ENCODE results near the gene TMEM126A.
"Not testable (repeated sequence)": the region's sequence is repeated elsewhere in the genome, so short reads cannot be mapped to it uniquely, and the experiment has no call there.

TMEM126A gene

DNA sequence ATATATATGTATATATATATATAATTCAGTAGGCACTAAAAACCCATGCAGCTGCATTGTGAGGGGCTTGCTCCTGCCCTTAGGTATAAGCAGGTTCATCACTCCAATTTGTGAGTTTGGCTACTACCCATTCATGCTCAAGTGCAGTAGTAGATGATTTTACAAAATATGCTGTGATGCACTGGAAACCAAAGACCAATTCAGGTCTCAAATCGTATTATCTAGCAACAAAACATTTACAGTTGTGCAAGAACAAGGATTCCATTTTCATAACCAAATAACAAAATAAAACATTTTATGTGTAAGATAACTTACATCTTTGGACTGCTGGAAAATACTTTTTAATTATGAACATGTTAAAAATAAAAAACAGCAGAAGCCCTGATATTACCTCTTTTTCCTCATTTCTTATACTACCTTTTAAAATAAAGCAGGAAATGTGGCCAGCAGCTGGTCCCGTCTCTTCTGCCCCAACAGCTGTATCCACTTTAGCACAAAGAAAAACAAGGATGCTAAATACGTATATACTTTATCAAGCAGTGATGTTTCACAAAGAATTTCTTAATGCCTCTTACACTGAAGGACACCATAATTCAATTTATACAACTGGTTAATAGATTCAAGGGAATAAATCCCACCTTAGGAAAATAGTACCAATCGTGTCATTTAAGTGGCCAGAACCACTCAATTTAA lies 14.4 kb downstream of the TMEM126A start:
- DNase-seq = no peak

GRCh38 chr11:85663080-85663752 lies 15.4 kb downstream of the TMEM126A start:
- peak; percentile 32 for DNase-seq

GRCh38 chr11:85663753-85664614 lies 16.2 kb downstream of the TMEM126A start:
- peak; percentile 90 for DNase-seq

- peak; percentile 91 for DNase-seq
Observed at GRCh38 chr11:85664615-85665481, 17.1 kb downstream of the TMEM126A start, which contains the start of gene CREBZF. CREBZF (minus strand) TSS chr11:85665129; CDS start chr11:85664875, 254 bp downstream.

- DNase-seq = no peak
Observed at GRCh38 chr11:85665733-85666132, 18.0 kb downstream of the TMEM126A start.

GRCh38 chr11:85666687-85667086 lies 18.9 kb downstream of the TMEM126A start:
- DNase-seq = no peak

- DNase-seq = no peak
Observed at GRCh38 chr11:85668157-85668556, 20.4 kb downstream of the TMEM126A start.

DNA sequence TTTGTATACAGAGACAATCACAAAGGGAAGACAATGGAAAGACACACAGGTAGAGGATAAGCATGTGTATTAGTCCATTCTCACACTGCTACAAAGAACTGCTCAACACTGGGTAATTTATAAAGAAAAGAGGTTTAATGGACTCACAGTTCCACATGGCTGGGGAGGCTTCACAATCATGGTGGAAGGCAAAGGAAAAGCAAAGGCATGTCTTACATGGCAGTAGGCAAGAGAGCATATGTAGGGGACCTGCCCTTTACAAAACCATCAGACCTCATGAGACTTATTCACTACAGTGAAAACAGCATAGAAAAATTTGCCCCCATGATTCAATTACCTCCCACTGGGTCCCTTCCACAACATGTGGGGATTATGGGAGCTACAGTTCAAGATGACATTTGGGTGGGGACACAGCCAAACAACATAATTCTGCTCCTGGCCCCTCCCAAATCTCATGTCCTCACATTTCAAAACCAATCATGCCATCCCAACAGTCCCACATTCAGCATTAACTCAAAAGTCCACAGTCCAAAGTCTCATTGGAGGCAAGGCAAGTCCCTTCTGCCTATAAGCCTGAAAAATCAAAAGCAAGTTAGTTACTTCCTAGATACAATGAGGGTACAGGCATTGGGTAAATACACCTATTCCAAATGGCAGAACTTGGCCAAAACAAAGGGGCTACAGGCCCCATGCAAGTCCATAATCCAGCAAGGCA lies 23.3 kb downstream of the TMEM126A start:
- not testable (repeated sequence) for DNase-seq

GRCh38 chr11:85672105-85672902 lies 24.5 kb downstream of the TMEM126A start:
- no peak for DNase-seq

- no peak for DNase-seq
Observed at GRCh38 chr11:85673393-85673792, 25.6 kb downstream of the TMEM126A start.

DNA sequence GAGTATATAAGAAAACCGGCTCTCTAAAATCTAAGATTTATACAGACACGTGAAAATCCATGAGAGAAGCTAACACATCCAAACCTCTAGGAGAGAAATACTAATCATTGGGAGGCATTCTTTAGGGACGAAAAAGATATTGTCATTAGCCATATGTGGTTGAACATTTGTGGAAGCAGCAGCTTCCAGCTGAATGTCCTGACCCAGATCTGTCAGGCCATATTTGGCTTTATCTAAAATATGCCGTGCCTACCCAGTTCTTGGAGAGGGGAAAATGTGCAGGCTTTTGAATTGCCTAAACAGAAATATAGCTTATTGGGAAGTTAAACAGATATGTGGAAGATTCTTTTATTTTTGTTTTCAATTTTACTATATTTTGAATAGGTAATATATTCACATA lies 31.8 kb downstream of the TMEM126A start:
- no peak for DNase-seq

- no peak for DNase-seq
Observed at GRCh38 chr11:85680897-85681296, 33.1 kb downstream of the TMEM126A start.

DNA sequence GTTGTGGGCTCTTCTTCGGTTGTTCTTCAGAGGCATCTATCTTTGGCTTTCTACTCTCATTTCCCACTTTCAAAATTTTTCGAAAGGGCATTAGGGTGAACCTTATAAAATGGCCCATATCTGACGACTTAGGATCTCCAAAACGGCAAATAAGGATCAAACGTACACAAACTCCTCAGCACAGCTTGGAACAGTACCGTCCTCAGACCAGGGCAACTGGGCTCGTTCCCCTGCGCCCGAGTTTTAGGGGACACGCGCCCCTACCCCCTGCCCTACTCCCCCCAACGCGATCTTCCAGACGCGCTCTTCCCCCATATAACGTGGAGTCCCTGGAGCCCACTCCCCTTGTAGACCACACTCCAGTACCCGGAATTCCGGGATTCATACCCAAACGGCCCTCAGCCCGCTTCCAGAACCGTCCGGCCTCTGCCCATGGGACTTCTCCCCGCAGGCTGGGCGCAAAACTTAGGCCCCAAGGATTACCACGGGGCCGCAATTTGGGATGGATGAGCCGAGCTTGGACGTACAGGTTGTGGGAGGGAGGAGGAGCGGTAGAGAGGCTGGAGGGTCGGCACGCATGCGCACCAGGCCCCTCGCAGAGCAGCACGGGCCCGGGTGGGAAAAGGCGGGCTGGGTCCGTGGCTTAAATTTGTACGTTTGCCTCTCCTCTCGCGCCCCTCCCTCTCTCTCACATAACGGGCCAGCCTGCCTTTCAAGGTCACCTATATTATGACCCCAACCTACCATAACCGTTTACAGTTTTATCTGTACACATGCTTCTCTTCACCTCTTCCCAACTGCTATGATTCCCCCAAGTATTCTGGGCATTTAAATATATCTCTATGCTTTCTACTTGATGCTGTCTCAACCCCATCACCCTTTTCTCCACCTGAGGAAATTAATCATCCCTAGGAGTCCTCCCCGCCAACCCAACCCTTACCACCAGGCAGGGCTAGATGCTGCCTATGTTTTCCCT lies 34.9 kb downstream of the TMEM126A start:
- DNase-seq = peak; percentile 21

DNA sequence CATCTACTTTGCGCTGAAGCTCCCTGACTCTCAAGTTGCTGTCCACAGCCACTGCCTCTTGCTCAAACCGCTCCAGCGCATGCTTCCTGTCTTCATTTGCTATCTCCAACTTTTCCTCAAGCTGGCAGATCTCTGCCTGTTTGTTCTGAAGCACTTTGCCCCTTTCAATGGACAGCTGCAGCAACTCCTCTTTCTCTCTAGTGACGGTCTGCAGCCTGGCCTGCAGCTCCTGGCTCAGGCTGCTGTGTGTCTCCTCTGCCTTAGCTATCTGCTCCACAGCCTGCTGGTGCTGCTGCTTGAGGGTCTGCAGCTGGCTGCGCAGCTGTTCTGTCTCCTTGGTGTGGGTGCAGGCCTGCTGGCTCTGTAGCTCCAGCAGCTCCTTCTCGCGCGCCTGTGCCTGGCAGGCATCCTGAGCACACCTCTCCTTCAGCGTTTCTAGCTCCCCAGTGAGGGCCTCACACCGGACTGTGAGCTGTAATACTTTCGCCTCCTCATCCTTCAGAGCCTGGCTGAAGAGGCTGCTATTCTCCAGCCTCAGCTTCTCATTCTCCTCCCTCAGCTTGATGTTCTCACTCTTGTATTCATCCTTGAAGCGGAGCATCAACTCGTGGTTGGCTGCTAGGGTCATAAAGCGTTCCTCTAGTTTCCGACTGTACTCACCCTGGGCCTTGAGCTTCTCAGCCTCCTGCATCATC lies 37.5 kb downstream of the TMEM126A start:
- DNase-seq = no peak

DNA sequence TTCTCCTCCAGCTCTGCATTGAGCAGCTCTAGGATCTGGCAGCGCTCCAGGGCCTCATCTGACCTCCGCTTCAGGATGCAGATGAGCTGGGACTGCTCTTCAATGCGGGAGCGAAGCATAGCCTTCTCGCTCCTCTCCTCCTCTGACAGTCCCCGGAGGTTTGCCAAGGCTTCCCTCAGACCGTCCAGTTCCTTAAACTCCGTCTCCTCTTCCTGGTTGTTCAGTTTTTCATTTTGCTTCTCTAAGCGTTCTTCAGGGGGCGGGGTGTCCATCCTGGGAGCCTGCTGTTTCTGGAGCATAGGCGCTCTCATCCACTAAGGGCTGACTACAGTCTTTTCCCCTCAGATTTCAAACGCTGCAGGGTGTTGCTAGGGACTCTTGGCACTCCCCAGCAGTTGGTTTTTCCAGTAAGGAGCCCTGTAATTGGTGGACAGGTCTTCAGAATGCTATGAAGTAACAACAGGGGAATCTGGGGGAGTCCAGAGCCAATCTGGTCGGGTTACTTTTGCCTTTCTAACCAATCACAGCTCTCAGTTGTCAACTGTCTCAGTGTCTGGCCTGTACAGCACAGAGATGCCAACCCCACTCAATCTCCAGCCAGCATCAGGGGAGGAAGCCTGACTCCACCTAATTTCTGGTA lies 38.2 kb downstream of the TMEM126A start, which contains the start of gene CCDC89:
CCDC89 (minus strand) TSS at position 376 of the 640 bp plus-strand sequence; CDS start at position 311, 65 bp downstream.
- DNase-seq = no peak

- peak; percentile 35 for DNase-seq
Observed at GRCh38 chr11:85694385-85694980, 46.7 kb downstream of the TMEM126A start.

DNA sequence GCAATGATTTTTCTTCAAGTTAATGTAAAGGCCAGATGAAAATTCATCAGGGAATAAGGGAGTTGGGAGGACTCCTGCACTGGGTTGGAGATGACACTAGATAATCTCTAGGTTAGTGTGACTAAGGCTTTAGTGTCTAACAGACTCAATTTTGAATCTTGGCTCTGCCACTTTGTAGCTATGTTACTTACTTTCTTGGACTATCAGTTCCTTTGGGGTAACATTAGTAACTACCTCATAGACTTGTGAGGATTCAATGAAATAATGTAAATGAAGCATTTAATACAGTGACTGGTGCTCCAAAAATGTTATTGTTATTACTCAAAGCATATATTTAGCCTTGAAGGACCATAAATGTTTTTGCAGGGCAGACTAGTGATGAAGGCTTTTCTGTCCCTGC lies 47.8 kb downstream of the TMEM126A start:
- DNase-seq = no peak

- DNase-seq = no peak
Observed at GRCh38 chr11:85697747-85698146, 50.0 kb downstream of the TMEM126A start.
